ENCODE results near the gene LHX6. TPM values are rescaled to one million over a fixed set of nuclear protein-coding genes. Genes with fewer than 3 reads are reported as not detected.
A peak's percentile ranks its signal among the peaks of the same experiment; 100 is the strongest.

LHX6 gene
- total and polyA plus RNA-seq, 2 of the 8 experiments (the other 6 are each of a cell fraction or from before 2014, with no cell fraction given): 0.92 to 1.2 TPM

DNA sequence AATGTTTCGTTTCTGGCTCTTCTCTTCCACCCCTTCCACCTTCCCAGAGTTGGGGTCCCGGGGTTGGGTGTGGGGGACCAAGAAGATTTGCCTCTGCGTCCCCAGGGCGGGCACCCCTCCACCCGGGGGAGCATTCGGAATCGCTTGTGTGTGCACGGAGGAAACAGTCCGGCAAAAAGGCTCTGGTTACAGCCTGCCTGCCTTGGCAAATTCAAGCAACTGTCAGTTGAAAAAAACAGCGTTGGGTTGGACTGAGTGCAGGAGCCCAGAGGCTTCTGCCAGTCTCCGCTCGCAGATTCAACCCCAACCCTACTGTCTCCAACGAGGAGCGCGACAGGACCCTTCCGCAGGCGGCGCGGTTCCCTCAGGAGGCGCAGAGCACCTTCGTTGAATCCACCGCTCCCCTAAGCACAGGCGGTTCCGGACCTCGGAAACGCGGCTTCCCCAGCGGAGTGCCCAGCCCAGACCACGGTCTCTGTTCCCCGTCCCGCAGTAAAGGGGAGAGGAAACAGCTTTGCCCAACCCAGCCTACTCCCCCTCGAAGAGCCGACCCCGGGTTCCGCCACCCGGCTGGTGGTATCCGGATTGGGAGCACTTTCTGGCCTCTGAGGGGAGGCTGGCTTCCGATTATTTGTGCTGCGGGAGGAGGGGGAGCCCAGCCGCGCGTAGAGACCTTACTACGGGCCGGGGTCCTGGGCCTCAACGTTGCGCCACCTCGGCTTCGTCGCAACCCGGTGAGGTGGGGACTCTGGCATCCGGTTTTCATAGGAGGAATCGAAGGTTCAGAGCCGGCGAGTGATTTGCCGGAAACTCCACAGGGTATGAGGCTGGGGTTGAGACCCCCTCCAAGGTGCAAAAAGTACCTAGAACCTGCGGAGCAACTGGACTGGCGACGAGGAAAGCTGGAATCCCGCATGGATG, 9.6 kb downstream of the LHX6 start (continued):
- TF ChIP-seq SUZ12 (IDR thresholded peaks at IDR 0.05; ENCODE audit: low read length) (peak; percentile 95), RBBP5 (IDR thresholded peaks at IDR 0.05; ENCODE audit: borderline replicate concordance, low read depth, low read length) (peak; percentile 49; the same call in 1 of the 2 replicates), CBX5 (IDR thresholded peaks at IDR 0.05; ENCODE audit: low read depth, low read length) (no peak), CREB1 (IDR thresholded peaks at IDR 0.05) (no peak), RNF2 (IDR thresholded peaks at IDR 0.05; ENCODE audit: borderline replicate concordance, low read depth, low read length, missing control alignments, poor library complexity, severe bottlenecking) (peak; percentile 93)
